ENCODE results near the gene LDHAL6B.
"Not testable (repeated sequence)": the region's sequence is repeated elsewhere in the genome, so short reads cannot be mapped to it uniquely, and the experiment has no call there.

The LDHAL6B gene

GRCh38 chr15:59206623-59207183 is at the start of gene LDHAL6B:
LDHAL6B (plus strand) TSS chr15:59206843; CDS start chr15:59206941, 98 bp downstream.
- no peak for DNase-seq

- no peak for DNase-seq
These were observed 49.2 kb upstream of the LDHAL6B start for GRCh38 chr15:59157396-59157795.

- DNase-seq, result no peak
These were observed 48.6 kb upstream of the LDHAL6B start for GRCh38 chr15:59157840-59158700.

- no peak for DNase-seq
These were observed 48.0 kb upstream of the LDHAL6B start for GRCh38 chr15:59158701-59159034.

- DNase-seq, result no peak
These were observed 47.4 kb upstream of the LDHAL6B start for GRCh38 chr15:59159210-59159609.

GRCh38 chr15:59160880-59161593 is 45.6 kb upstream of the LDHAL6B start:
- no peak for DNase-seq

GRCh38 chr15:59162080-59162479 is 44.6 kb upstream of the LDHAL6B start:
- not testable (repeated sequence) for DNase-seq

- DNase-seq, result no peak
These were observed 40.9 kb upstream of the LDHAL6B start for GRCh38 chr15:59165726-59166125.

GRCh38 chr15:59166166-59166565 is 40.5 kb upstream of the LDHAL6B start:
- DNase-seq, result no peak

GRCh38 chr15:59166601-59167265 is 39.9 kb upstream of the LDHAL6B start:
- no peak for DNase-seq

GRCh38 chr15:59168536-59168935 is 38.1 kb upstream of the LDHAL6B start:
- DNase-seq, result no peak

GRCh38 chr15:59169251-59169708 is 37.4 kb upstream of the LDHAL6B start:
- peak; percentile 53 for DNase-seq

- DNase-seq, result no peak
These were observed 36.2 kb upstream of the LDHAL6B start for GRCh38 chr15:59170295-59171066.

GRCh38 chr15:59171067-59171397 is 35.6 kb upstream of the LDHAL6B start:
- no peak for DNase-seq

GRCh38 chr15:59172289-59172901 is 34.2 kb upstream of the LDHAL6B start:
- DNase-seq, result no peak

- no peak for DNase-seq
These were observed 33.4 kb upstream of the LDHAL6B start for GRCh38 chr15:59173194-59173593.

GRCh38 chr15:59174151-59174834 is 32.4 kb upstream of the LDHAL6B start:
- no peak for DNase-seq

- DNase-seq, result peak; percentile 57
These were observed 31.5 kb upstream of the LDHAL6B start for GRCh38 chr15:59174835-59175831.

- no peak for DNase-seq
These were observed 29.9 kb upstream of the LDHAL6B start for GRCh38 chr15:59176653-59177316.

- no peak for DNase-seq
These were observed 29.4 kb upstream of the LDHAL6B start for GRCh38 chr15:59177317-59177660.

All from amniotic stem cell (primary cell).